K562 (cell line): Measurements from ENCODE around the gene SCRN2. TPM values are rescaled to one million over a fixed set of nuclear protein-coding genes. Genes with fewer than 3 reads are reported as not detected.
A peak's percentile ranks its signal among the peaks of the same experiment; 100 is the strongest.

Experiments used
- BHLHE40 ChIP-seq: IDR thresholded peaks from 2 replicates; pipeline ENCODE4 v1.6.1; 2011; ENCODE audit warnings: low read length, improper control_type of control experiment
- JUND ChIP-seq, 2 experiments: IDR thresholded peaks; 2 replicates in 1 of 2; 3 replicates in 1 of 2; pipeline ENCODE4 v1.6.1; 2011; ENCODE audit warnings: borderline replicate concordance in 2 of 2, low read depth in 2 of 2, low read length in 2 of 2, improper control_type of control experiment in 1 of 2, missing biosample characterization in 1 of 2, missing genetic modification characterization in 1 of 2, missing genetic modification reagents in 1 of 2
- MCM2 ChIP-seq: fragments of 450-650 bp; IDR thresholded peaks from 2 replicates; pipeline ENCODE4 v1.6.1; 2017; ENCODE audit warnings: low read depth, mild to moderate bottlenecking
- MEIS2 ChIP-seq: fragments of 450-650 bp; IDR thresholded peaks from 2 replicates; pipeline ENCODE4 v1.6.1; 2014; ENCODE audit warnings: mild to moderate bottlenecking; ENCODE audit not compliant: partially characterized antibody
- RBM25 ChIP-seq: fragments of 200-400 bp; formaldehyde crosslinking; IDR thresholded peaks from 2 replicates; pipeline ENCODE4 v1.6.1; 2018; ENCODE audit warnings: low read length, low read depth, moderate library complexity; ENCODE audit not compliant: severe bottlenecking
- SP1 ChIP-seq: sonication (generic); formaldehyde crosslinking; IDR thresholded peaks from 2 replicates; pipeline ENCODE4 v1.8.1; 2022; ENCODE audit warnings: mild to moderate bottlenecking, missing genetic modification reagents
- polyA plus RNA-seq, 8 experiments: library from polyadenylated mRNA; depleted of rRNA in 4 of 8; stranded (reverse) in 5 of 8; unstranded in 3 of 8; fragments of >200 nt; fragmentation: Nextera tagmentation in 2 of 8; fragmentation: Illumina TruSeq in 1 of 8; extraction: Ambion mirVana in 2 of 8; extraction: Trizol in 1 of 8; gene quantifications; 2 replicates each; pipeline versions ENCODE4 v1.2.1 to v1.2.3, GENCODE V29; 2011 to 2014; ENCODE audit warnings: inconsistent platforms in 1 of 8, missing spikeins in 1 of 8
- total RNA-seq, 7 experiments: library from RNA; depleted of rRNA in 6 of 7; stranded (reverse); fragments of >200 nt in 6 of 7; fragmentation: Illumina TruSeq in 2 of 7; extraction: Trizol in 2 of 7; gene quantifications; 2 replicates each; pipeline versions ENCODE4 v1.2.1 to v1.2.3, GENCODE V29; 2011 to 2021; ENCODE audit warnings: low replicate concordance in 1 of 7
- TF ChIP-seq, protein P1 (sequence below): sonication (generic); formaldehyde crosslinking; IDR thresholded peaks from 2 replicates; pipeline ENCODE4 v1.8.0; 2022; ENCODE audit warnings: missing genetic modification reagents, mild to moderate bottlenecking, moderate library complexity, borderline replicate concordance
- TF ChIP-seq, protein P2 (sequence below): fragments of 450-650 bp; formaldehyde crosslinking; IDR thresholded peaks from 2 replicates; pipeline ENCODE4 v1.4.0; 2020; ENCODE audit warnings: mild to moderate bottlenecking, moderate library complexity
- TF ChIP-seq, protein P3 (sequence below), 3 experiments: fragments of 200-800 bp in 1 of 3; fragments of 250-450 bp in 1 of 3; fragments of 450-650 bp in 1 of 3; sonication (Bioruptor Pico) in 1 of 3; sonication (Bioruptor generic) in 1 of 3; formaldehyde crosslinking in 1 of 3; IDR thresholded peaks; 2 replicates each; pipeline versions ENCODE4 v1.6.1 to v1.8.0; 2016 to 2022; ENCODE audit warnings: mild to moderate bottlenecking in 2 of 3, missing genetic modification characterization in 2 of 3, missing compliant biosample characterization in 1 of 3, moderate library complexity in 1 of 3

SCRN2 gene
- total and polyA plus RNA-seq, 9 of the 15 experiments (the other 6 are each of a cell fraction or from before 2014, with no cell fraction given): 0.25 to 32.9 (median 13.6) TPM

DNA sequence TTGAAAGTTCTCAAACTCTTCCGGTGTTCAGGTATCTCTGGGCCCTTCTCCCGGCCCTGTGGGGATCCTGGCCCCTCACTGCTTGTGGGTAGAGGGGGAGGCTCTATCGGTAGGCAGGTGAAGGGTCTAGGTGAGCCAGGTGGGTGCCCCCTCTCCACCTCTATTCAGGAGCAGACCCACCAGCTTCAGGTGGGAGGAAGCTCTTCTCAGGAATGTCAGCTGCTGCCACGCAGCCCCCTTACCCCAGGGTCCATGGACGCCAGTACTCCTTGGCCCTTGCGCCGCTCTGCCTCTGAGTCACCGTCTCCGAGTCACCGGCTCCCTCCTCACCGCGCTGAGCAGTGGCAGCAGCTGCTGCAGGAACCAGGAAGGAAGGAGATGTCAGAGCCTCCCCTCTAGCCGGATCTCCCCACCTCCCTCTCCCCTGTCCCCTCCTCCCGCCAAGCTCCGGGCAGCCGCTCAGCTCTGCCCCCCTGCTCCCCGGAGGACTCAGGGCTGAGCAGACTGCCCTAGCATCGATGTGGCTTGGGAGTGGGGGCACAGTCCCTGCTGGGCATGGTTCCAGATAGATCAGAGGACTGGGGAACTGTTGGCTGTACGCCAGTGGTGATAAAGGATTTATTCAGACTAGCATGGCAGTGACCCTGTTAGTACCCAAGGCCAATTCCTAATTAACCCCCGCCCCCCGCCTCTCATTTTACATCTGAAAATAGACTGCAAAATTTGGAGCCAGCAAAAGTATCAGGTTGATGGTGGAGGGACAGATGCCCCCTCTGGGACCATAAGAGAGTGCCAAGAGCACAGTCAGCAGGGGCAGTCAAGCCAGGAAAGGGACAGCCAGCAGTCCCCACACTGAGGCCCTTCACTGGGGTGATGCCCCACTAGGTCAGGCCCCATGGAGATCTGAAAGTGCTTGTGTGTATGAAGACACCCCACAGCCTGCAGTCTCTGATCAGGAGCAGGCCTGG, 19.4 kb downstream of the SCRN2 start, which contains the start of gene OSBPL7 (continued):
- TF ChIP-seq, protein P1, sequence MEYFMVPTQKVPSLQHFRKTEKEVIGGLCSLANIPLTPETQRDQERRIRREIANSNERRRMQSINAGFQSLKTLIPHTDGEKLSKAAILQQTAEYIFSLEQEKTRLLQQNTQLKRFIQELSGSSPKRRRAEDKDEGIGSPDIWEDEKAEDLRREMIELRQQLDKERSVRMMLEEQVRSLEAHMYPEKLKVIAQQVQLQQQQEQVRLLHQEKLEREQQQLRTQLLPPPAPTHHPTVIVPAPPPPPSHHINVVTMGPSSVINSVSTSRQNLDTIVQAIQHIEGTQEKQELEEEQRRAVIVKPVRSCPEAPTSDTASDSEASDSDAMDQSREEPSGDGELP (CRISPR knock-in tag): peak; percentile 97
- TF ChIP-seq BHLHE40 (0 out of 2 replicates have a peak, but pooled peaks have one; percentile 5), SP1 (CRISPR knock-in tag) (peak; percentile 36; the same call in 1 of the 2 replicates), RBM25 (no peak), MEIS2 (peak; percentile 48), JUND (IDR thresholded peaks at IDR 0.05; ENCODE audit: borderline replicate concordance, low read depth, low read length) (peak; percentile 84), JUND (tag; IDR thresholded peaks at IDR 0.05; ENCODE audit: borderline replicate concordance, low read depth, low read length) (peak; percentile 33; the same call in 1 of the 3 replicates), MCM2 (no peak)
- TF ChIP-seq, protein P2, sequence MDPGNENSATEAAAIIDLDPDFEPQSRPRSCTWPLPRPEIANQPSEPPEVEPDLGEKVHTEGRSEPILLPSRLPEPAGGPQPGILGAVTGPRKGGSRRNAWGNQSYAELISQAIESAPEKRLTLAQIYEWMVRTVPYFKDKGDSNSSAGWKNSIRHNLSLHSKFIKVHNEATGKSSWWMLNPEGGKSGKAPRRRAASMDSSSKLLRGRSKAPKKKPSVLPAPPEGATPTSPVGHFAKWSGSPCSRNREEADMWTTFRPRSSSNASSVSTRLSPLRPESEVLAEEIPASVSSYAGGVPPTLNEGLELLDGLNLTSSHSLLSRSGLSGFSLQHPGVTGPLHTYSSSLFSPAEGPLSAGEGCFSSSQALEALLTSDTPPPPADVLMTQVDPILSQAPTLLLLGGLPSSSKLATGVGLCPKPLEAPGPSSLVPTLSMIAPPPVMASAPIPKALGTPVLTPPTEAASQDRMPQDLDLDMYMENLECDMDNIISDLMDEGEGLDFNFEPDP (CRISPR knock-in tag): no peak
- TF ChIP-seq, protein P3, sequence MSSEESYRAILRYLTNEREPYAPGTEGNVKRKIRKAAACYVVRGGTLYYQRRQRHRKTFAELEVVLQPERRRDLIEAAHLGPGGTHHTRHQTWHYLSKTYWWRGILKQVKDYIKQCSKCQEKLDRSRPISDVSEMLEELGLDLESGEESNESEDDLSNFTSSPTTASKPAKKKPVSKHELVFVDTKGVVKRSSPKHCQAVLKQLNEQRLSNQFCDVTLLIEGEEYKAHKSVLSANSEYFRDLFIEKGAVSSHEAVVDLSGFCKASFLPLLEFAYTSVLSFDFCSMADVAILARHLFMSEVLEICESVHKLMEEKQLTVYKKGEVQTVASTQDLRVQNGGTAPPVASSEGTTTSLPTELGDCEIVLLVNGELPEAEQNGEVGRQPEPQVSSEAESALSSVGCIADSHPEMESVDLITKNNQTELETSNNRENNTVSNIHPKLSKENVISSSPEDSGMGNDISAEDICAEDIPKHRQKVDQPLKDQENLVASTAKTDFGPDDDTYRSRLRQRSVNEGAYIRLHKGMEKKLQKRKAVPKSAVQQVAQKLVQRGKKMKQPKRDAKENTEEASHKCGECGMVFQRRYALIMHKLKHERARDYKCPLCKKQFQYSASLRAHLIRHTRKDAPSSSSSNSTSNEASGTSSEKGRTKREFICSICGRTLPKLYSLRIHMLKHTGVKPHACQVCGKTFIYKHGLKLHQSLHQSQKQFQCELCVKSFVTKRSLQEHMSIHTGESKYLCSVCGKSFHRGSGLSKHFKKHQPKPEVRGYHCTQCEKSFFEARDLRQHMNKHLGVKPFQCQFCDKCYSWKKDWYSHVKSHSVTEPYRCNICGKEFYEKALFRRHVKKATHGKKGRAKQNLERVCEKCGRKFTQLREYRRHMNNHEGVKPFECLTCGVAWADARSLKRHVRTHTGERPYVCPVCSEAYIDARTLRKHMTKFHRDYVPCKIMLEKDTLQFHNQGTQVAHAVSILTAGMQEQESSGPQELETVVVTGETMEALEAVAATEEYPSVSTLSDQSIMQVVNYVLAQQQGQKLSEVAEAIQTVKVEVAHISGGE (CRISPR knock-in tag; IDR thresholded peaks at IDR 0.05): peak in 1 of 3 experiments; percentile 82; a peak in 2 of 6 replicates
